Measurements from ENCODE around the gene SCNN1B.
"Not testable (repeated sequence)": the region's sequence is repeated elsewhere in the genome, so short reads cannot be mapped to it uniquely, and the experiment has no call there.

Gene SCNN1B

DNA sequence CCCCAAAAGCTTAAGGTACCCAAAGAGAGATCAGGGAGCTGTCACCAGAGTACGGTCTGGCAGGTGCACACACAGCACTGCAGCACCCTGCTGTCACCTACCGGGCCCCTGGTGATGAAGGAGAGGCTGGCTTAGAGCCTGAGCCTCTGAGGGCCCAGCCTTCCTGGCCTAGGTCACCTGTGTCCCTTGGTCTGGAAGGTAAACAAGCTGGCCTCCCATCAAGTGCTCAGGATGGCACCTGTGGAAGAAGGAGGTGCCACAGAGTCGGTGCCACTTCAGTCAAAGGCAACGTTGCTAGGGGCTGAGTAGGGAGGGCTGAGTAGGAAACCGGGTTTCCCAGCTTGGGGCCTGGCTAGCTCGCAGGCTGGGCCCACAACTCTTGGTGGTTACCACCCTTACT lies 80.2 kb downstream of the SCNN1B start:
- Histone ChIP-seq H3K9me3 (ENCODE audit: control insufficient read depth, insufficient read depth, low read length) (no peaks in the 10 kb centered on the region), H3K9ac (ENCODE audit: low read depth, low read length) (no peak overlapping the region)

DNA sequence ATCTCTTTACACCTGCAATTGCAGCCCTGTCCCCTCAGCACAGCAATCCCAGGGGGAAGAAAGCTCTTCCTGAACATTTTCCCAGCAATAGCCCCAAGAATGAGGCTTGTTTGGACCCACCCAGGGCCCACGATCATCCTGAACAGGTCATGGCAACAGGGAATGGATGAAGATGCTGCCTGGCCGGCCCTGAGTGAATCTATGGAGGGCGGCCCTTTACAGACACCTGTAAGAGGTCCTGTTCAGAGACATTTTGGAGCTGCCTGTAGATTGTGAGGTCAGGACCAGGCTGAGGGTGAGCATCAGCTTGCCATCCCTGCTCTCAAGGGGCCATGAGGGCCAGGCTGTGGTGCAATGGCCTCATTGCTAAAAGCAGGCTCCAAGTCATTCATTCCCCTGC lies 81.8 kb downstream of the SCNN1B start:
- Histone ChIP-seq H3K9me3 (ENCODE audit: control insufficient read depth, insufficient read depth, low read length) (no peaks in the 10 kb centered on the region), H3K9ac (ENCODE audit: low read depth, low read length) (no peak overlapping the region), H3K4me1 (ENCODE audit: insufficient read depth, low read length) (no peaks in the 10 kb centered on the region)

More for the DNA sequence above, 80.2 kb downstream of the SCNN1B start:
- H3K4me1 ChIP-seq (ENCODE audit: insufficient read depth, low read length) = no peaks in the 10 kb centered on the region
- no peaks in the 10 kb centered on the region for H3K36me3 ChIP-seq (ENCODE audit: insufficient read depth, low read length)

DNA sequence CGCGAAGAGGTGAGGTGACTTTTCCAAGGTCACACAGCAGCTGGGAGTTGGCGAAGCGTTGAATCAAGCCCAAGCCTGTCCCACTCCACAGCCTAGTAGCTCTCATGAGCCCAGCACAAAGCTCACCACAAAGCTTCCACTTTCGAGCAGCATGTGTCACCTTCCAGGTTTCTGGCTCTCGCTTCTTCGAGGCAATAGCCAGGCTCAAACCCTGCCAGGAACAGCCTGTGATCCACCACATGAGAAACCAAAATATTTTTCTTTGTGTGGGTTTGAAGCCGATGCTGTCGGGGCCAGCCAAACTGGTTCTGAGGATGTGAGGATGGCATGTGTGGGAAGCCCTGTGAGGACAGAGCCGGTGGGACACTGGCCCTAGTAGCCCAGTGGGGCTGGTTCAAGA lies 82.8 kb downstream of the SCNN1B start:
- H3K4me1 ChIP-seq (ENCODE audit: insufficient read depth, low read length) = no peaks in the 10 kb centered on the region
- no peak overlapping the region for H3K9ac ChIP-seq (ENCODE audit: low read depth, low read length)
- no peaks in the 10 kb centered on the region for H3K9me3 ChIP-seq (ENCODE audit: control insufficient read depth, insufficient read depth, low read length)
- H3K36me3 ChIP-seq (ENCODE audit: insufficient read depth, low read length) = no peaks in the 10 kb centered on the region

More for the DNA sequence above, 81.8 kb downstream of the SCNN1B start:
- no peaks in the 10 kb centered on the region for H3K36me3 ChIP-seq (ENCODE audit: insufficient read depth, low read length)

DNA sequence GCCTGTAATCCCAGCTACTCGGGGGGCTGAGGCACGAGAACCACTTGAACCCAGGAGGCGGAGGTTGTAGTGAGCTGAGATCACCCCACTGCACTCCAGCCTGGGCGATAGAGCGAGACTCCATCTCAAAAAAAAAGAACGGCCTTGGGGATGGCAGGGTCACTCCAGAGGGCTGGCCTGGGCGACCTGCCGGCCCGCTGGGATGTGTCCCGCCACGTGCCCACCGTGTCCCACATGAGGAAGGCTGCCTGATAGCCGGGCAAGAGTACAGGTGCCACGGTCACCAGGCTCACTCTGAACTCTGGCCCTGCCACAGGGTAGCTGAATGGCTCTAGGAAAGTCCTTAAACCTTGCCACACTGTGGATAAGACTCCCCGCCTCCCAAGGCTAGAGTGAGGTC lies 83.3 kb downstream of the SCNN1B start:
- no peak overlapping the region for H3K9ac ChIP-seq (ENCODE audit: low read depth, low read length)
- no peaks in the 10 kb centered on the region for H3K9me3 ChIP-seq (ENCODE audit: control insufficient read depth, insufficient read depth, low read length)
- peaks cover under 1% of the 10 kb centered on the region; the same call in 1 of the 2 replicates for H3K36me3 ChIP-seq (ENCODE audit: insufficient read depth, low read length)
- no peaks in the 10 kb centered on the region for H3K4me1 ChIP-seq (ENCODE audit: insufficient read depth, low read length)

DNA sequence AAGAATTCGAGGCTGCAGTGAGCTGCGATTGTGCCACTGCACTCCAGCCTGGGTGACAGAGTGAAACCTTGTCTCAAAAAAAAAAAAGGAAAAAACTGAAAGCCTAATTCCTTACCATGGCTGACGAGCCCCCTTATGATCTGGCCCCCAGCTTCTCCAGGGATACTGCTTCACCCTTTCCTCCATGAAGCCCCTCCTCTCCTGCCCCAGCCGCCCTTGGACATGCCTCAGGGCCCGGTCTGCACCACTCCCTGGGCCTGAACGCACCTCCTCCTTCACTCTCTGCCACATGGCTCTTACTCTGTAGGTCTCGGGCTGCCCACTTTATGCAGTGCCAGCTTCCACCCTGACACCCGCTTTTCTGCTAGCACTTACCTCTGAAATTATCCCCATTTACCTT lies 85.6 kb downstream of the SCNN1B start:
- H3K9me3 ChIP-seq (ENCODE audit: control insufficient read depth, insufficient read depth, low read length) = no peaks in the 10 kb centered on the region
- H3K36me3 ChIP-seq (ENCODE audit: insufficient read depth, low read length) = peaks cover 7% of the 10 kb centered on the region
- H3K9ac ChIP-seq (ENCODE audit: low read depth, low read length) = no peak overlapping the region
- H3K4me1 ChIP-seq (ENCODE audit: insufficient read depth, low read length) = no peaks in the 10 kb centered on the region

DNA sequence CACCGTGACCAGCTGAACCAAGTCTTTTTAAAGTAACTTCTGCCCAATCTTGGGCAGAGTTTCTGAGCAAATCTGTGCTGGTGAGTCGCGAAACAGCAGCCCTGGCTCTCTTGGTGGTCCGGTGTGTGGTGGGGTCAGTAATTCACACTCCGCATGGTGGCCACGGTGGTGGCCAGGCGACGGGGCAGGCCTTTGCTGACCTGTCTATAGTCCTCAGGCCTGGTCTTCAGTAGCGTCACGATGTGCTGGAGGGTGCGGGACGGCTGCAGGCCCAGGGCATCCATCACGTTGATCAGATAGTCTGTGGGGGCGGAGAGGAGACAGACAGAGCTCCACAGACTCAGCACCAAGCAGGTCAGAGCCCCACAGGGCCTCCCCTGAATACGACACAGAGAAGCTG lies 86.7 kb downstream of the SCNN1B start:
- H3K9ac ChIP-seq (ENCODE audit: low read depth, low read length) = no peak overlapping the region
- no peaks in the 10 kb centered on the region for H3K9me3 ChIP-seq (ENCODE audit: control insufficient read depth, insufficient read depth, low read length)
- no peaks in the 10 kb centered on the region for H3K4me1 ChIP-seq (ENCODE audit: insufficient read depth, low read length)
- peaks cover 7% of the 10 kb centered on the region for H3K36me3 ChIP-seq (ENCODE audit: insufficient read depth, low read length)

DNA sequence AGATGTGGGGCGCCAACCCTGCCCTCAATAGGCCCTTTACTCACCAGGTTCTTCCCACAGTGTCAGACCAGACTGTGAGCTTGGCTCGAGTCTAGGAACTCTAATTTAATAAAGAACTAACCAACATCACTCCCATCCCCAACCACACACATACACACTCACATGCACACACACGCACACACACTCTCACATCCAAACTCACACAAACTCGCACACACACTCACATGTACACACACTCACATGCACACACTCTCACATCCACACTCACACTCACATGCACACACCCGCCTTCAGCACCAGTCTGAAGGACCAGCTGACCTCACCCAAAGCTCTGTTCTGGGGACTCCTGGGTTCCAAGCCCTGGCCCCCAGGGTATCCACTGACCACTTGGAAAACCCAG lies 87.1 kb downstream of the SCNN1B start:
- no peak overlapping the region for H3K9ac ChIP-seq (ENCODE audit: low read depth, low read length)
- no peaks in the 10 kb centered on the region for H3K4me1 ChIP-seq (ENCODE audit: insufficient read depth, low read length)
- peaks cover 7% of the 10 kb centered on the region for H3K36me3 ChIP-seq (ENCODE audit: insufficient read depth, low read length)
- H3K9me3 ChIP-seq (ENCODE audit: control insufficient read depth, insufficient read depth, low read length) = no peaks in the 10 kb centered on the region

DNA sequence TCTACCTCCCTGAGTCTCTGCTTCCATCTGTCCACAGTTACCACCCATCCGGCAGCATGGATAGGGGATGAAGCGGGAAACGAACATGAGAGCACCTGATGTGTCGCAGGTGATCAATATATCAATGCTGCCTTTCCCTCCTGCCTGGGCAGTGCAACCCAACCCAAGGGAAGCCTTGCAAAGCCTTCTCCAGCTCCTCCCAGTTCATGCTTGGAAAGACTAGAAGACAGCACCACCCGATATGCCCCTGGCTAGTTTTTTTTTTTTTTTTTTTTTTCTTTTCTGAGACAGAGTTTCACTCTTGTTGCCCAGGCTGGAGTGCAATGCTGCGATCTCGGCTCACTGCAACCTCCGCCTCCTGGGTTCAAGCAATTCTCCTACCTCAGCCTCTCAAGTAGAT lies 87.8 kb downstream of the SCNN1B start:
- H3K36me3 ChIP-seq (ENCODE audit: insufficient read depth, low read length); H3K9me3 ChIP-seq (ENCODE audit: control insufficient read depth, insufficient read depth, low read length); H3K4me1 ChIP-seq (ENCODE audit: insufficient read depth, low read length); H3K9ac ChIP-seq (ENCODE audit: low read depth, low read length): not testable (repeated sequence)

DNA sequence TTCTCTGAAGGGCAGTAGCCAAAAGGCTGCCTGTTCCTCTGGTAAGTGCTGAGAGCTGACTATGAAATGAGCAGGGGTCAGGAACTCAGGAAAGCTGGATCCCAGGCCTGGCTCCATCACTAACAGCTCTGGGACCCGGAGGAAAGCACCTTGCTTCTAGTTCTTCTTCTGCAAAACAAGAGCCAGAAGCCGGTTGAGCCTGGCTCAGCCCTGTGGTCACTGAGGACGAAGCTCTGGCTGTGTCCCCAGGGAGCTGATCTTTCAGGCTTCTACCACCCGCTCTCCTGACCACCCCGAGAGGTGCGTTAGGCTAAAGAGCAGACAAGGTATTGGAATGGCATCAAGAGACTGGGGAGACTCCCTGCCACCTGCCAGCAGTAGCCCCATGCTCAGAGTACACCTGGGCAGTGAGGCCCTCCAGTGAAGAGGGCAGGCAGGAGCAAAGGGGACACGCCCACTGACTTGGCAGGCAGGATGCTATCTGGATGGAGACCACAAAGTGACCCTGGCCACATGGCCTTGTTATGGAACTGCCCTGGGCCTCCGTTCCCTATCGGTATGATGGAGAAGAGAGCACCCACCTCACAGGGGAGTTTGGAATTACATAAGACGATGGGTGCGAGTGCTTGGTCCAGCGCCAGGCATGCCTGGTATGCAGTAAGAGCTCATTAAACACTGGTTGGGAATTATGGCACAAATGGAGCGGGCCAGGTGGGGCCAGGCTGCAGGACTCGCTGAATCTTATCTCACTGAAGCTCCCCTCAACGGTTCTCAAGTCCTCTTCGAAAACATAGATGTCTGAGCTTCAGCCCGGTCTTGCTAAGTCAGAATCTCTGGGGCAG lies 89.5 kb downstream of the SCNN1B start:
- H3K36me3 ChIP-seq (ENCODE audit: insufficient read depth, low read length) = peaks cover 7% of the 10 kb centered on the region
- no peak overlapping the region for H3K9ac ChIP-seq (ENCODE audit: low read depth, low read length)

DNA sequence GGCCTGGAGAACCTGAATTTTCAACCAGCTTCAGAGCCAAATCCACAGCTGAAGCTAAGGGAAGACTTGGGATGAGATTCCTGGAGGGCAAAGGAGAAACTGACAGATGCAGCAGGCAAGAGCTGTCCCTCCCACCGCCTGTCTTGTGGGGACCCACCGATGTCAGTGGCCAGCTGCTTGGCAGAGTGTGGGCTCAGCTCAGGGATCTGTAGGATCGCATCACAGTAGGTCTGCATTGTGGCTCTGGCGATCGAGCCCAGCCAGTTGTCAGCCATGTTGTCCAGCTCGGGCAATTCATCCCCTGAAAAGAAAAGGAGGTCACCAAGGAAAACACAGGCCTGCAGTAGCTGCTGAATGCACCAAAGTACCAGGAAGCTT lies 90.1 kb downstream of the SCNN1B start:
- H3K36me3 ChIP-seq (ENCODE audit: insufficient read depth, low read length) = peaks cover 7% of the 10 kb centered on the region
- H3K9ac ChIP-seq (ENCODE audit: low read depth, low read length) = no peak overlapping the region

More for the DNA sequence above, 89.5 kb downstream of the SCNN1B start:
- Histone ChIP-seq H3K4me1 (ENCODE audit: insufficient read depth, low read length) (no peaks in the 10 kb centered on the region), H3K9me3 (ENCODE audit: control insufficient read depth, insufficient read depth, low read length) (no peaks in the 10 kb centered on the region)

DNA sequence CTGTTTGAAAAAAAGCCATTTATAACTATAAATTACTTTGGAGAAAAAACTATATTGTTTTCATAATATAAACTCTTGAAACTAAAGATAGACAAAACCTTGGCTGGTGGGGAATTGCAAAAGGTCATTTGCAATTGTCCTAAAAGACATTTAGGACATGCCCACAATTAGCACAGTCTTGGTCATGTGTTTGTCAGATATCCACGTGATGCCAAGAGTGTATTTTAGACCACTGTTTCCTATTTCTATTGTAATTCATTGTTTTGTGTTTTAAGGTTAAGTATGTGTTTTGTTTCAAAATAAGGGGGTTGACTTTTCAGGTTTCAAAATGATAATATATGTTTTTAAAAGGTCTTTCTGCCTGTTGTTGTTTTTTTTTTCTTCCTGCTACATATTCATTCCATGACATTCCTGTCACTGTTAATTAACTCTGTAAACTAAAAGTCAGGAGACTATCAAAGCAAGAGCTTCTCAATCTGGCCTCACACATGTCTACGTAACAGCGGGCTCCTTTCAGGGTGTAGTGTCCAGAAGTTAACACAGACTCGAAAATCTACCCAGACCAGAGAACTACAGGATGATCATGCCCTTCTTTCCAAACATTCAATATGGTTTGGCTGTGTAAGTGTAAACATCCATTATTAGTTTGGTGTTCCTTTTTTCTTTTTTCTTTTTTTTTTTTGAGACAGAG lies 92.2 kb downstream of the SCNN1B start:
- H3K36me3 ChIP-seq (ENCODE audit: insufficient read depth, low read length) = peaks cover 7% of the 10 kb centered on the region
- no peaks in the 10 kb centered on the region for H3K9me3 ChIP-seq (ENCODE audit: control insufficient read depth, insufficient read depth, low read length)

More for the DNA sequence above, 90.1 kb downstream of the SCNN1B start:
- Histone ChIP-seq H3K4me1 (ENCODE audit: insufficient read depth, low read length) (no peaks in the 10 kb centered on the region), H3K9me3 (ENCODE audit: control insufficient read depth, insufficient read depth, low read length) (no peaks in the 10 kb centered on the region)

DNA sequence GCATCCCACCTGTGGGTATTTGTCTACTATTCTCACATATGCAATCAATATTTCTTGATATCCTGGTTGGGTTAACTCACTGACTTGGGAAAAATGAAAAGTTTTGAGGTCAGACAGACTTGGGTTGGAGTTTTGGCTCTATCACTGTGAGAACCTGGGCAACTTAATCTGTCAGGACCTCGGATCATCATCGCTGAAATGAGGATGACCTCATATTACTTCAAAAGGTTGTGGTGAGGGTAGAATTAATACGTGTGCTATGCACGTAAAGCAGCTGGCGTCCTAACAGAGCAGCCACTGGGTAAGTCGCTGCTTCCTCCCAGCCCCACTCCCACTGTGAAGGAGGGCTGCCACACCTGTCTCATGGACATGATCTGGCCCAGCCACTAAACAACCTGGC lies 93.6 kb downstream of the SCNN1B start:
- H3K9me3 ChIP-seq (ENCODE audit: control insufficient read depth, insufficient read depth, low read length) = no peaks in the 10 kb centered on the region
- H3K4me1 ChIP-seq (ENCODE audit: insufficient read depth, low read length) = peaks cover 17% of the 10 kb centered on the region
- H3K9ac ChIP-seq (ENCODE audit: low read depth, low read length) = no peak overlapping the region
- H3K36me3 ChIP-seq (ENCODE audit: insufficient read depth, low read length) = peaks cover 3% of the 10 kb centered on the region

More for the DNA sequence above, 92.2 kb downstream of the SCNN1B start:
- H3K4me1 ChIP-seq (ENCODE audit: insufficient read depth, low read length) = 0 out of 2 replicates have a peak, but pooled peaks cover 5% of the 10 kb centered on the region
- H3K9ac ChIP-seq (ENCODE audit: low read depth, low read length) = no peak overlapping the region

DNA sequence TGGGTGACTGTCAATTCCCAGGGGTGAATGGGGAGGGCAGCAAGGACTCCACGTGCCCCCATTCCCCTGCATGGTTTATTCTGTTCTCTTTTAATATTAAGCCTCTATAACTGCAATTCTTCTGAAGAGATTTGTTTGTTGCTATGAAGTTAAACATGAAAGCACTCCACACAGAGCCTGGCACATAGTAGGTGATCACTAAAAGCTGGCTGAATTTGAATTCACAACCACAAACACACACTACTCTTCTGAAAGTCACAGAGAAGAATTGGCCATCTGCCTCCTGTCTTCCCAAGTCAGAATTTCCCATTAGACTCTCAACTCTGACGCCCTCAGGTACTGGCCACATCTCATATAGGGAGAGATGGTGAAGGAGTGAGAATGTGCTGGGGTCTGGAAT lies 95.4 kb downstream of the SCNN1B start:
- no peaks in the 10 kb centered on the region; the same call in 1 of the 2 replicates for H3K36me3 ChIP-seq (ENCODE audit: insufficient read depth, low read length)
- no peak overlapping the region for H3K9ac ChIP-seq (ENCODE audit: low read depth, low read length)
- no peaks in the 10 kb centered on the region for H3K9me3 ChIP-seq (ENCODE audit: control insufficient read depth, insufficient read depth, low read length)
- peaks cover 17% of the 10 kb centered on the region for H3K4me1 ChIP-seq (ENCODE audit: insufficient read depth, low read length)

DNA sequence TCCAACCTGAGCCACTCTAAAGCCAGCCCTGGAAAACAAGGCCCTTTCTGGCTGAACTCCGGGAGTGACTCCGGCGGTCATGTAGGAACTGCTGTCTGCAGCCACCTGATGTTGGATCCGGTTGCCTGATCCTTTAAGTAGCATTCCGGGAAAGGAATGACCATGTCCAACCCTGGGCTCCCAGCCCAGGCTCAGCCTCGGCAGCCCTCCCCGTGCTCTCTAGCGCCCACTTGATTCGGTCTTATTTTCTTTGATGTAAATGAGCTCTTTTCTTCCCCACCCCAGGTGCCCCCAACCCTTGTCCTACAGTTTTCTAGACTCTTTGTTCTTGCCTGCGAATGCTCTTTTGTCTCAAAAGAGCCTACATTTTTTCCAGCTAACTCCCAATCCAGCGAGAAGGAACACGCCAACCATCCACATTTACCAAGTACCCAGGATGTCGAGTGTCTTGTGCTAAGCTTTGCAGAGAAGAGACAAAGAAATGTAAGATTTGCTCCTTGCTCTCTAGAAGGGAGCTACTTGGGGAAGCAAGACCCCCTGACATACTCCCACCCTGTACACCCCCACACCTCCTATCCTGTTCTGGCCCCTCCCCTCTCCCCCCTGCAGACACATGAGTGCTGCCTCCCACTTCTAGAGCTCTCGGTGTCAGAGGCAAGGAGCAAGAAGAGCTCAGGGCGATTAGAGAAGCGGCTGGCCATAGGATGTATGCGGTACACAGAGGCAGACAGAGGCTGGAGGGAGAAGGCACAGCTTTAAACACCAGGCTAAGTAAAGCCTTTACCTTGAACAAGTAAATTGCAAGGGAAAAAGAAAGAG lies 97.1 kb downstream of the SCNN1B start:
- Histone ChIP-seq H3K4me1 (ENCODE audit: insufficient read depth, low read length) (peaks cover 17% of the 10 kb centered on the region), H3K9me3 (ENCODE audit: control insufficient read depth, insufficient read depth, low read length) (no peaks in the 10 kb centered on the region), H3K36me3 (ENCODE audit: insufficient read depth, low read length) (peaks cover 3% of the 10 kb centered on the region; the same call in 1 of the 2 replicates), H3K9ac (ENCODE audit: low read depth, low read length) (no peak overlapping the region)
